Glomerular visceral epithelial cell (primary cell): ENCODE measurements around the gene GRID1.

Experiments
- DNase-seq: peaks from one replicate; pipeline ENCODE4 v3.0.0-alpha.2; 2016; ENCODE audit errors: extremely low spot score

GRID1 gene

DNA sequence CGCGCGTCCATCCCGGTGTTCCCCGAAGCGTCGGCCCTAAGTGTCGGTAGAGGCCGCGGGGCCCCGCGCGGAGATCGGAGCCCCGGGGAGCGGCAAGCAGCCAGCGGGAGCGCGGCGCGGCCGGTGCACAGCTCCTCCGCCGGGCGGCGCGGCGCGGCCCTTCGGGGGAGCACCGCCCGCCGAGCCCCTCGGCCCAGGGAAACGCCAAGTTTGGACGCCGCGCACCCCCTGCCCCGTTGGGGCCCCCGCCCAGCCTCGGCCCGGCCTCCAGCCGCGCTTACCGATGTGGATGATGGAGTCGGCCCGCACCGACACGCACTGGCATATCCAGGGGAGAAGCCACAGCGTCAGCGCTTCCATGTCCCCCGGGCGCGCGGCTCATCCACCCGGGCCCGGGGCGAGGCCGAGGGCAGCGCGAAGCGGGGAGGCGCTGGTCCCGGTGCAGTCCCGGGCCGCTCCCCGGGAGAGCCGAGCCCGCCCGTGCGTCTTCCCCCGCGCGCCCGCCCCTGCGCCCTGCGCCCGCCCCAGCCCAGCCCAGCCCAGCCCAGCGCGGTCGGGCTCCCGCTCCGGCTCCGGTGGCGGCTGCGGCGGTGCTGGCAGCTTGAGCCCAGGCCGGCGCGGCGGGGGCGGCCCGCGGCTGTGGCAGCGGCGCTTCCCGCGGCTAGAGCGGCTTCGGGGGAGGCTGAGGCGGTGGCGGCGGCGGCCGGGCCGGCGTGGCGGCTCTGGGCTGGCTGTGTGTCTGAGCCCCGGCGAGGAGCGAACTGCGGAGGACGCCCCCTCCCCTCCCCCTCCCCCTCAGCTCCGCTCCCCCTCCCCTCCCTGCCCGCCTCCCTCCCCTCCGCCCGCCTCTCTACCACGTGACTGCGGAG is at the start of gene GRID1:
GRID1 (minus strand) TSS at position 763 of the 869 bp plus-strand sequence.
- DNase-seq: no peak

DNA sequence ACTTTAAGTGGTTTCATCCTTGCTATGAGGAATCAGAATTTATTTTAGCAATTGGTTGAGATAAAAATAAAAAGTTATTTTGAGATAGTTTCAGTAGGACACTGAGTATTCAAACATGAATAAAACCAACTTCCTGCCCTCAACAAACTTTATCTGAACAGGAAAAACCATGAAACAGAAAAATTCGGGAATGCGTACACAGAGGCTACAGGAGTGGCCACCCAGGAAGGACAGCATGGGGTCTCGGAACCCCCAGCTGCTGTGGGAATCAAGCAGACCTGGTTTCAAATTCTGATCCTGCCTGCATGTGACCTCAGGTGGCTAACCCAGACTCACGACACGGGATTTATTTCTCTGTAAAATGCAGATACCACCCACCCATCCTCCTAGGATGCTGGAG is 49.0 kb upstream of the GRID1 start:
- no peak for DNase-seq

DNA sequence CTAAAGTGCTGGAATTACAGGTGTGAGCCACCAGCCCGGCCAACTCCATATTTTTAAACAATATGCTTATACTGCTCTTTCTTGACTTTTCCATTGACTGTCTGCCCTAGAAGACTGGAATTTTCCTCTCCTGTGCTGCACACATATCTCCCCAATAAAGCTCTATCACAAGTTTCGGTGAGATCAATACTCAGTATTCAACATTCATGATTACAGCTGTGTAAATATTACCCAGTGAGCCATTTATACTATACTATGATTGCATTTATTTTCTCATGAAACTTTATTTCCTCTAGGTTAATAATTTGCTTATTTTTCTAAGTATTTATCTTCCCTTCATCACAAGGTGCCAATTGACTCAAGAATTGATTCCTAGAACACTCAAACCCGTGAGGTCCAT is 48.5 kb upstream of the GRID1 start:
- no peak for DNase-seq

DNA sequence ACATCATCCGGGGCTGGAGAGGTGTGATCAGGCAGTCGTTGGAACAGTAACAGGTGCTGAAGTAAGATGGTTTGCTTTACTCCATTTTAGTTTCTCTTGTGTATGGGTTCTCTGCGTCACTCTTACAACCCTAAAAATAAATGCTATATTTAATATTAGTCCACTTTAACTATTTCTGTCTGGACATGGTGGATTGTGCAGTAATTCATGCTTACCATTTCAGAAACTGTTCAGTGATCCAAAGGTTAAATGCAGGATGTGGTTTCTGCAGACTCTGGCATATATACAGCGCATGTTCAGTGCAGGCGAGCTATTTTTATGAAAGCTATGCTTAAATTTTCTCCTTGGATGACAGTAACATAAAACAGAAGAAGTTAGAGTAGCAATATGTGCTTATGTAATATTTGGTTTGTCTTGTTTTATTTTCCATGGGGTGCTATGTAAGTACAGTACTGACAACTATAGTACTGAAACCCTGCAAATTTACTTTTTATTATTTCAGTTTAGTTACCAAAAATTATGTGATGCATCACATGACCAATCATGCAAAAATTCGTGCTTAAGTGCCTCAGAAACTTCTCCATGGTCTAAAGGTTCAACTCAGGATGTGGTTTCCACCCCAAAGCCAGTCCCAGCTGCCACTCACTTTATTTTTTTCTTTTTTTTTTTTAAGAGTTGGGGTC is 46.6 kb upstream of the GRID1 start:
- DNase-seq: peak; percentile 77

DNA sequence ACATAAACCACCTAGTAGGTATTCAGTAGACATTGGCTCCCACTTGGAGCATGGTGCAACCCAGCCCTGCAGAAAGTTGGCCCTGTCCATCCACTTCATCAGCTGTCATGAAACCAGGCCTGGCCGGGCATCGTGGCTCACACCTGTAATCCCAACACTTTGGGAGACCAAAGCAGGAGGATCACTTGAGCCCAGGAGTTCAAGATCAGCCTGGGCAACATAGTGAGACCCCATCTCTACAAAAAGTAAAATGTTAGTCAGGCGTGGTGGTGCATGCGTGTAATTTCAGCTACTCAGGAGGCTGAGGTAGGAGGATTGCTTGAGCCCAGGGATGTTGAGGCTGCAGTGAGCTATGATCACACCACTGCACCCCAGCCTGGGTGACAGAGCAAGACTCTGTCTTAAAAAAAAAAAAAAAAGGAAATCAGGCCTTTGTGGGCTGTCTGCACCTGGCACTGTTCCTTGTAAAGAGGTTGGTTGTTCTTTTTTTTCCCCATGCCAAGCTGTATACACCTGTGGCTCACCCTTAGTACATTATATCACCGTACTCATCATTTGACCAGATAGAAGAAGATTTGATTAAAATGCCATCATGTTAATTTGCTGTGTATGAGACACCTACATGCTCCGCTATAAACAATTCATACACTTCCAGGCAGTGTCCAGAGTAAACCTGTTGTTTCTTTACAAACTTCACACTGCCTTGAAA is 45.4 kb upstream of the GRID1 start:
- DNase-seq: no peak

DNA sequence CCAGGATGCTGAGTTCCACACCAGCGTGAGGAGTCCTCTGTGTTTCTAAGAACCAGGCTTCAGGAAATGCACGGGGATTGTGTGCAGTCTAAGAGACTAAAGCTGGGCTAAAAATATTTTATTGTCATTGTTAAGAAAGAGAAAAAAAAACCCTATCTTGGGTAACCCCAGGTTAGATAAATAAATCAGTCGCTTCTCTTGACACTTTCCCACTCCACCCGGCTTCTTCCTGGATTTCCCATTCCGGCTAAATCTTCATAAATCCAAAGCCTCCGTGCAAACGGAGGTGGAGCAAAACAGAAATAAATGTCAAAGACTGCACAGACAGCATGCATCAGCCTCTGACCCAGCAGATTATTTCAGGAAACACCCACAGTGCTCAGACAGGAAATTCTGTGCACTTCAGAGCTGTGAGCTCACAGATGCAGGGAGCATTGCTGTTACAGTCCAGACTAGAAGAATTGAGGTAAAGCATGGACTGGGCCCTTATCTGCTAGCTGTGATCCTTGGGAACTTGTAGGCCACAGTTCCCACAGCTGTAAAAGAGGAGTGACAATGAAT is 44.8 kb upstream of the GRID1 start:
- DNase-seq: peak; percentile 57

DNA sequence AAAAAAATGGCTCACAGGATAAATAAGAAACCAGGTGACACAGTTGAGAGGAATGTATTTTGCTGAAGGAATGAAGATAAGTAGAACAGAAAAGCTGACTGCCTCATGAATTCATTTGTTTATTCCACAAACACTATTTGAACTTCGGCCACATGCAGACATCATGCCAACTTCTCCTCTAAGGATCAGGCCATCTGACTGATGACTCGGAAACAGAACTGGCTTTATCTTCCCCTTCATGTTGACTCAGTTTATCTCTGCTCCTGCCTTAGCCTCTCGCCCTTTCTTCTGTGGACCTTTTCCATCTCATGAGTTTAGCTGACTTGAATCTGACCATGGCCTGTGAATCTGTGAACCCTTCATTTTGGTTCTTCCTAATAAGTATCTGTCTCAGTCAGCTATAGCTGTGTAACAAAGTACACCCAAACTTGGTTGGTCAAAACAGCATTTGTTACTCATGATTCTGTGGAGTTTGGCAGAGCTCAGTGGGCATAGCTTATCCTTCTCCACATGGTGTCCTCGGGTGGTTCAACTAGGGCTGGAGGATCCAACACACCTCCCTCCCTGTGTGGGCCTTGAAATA is 44.0 kb upstream of the GRID1 start:
- DNase-seq: no peak

DNA sequence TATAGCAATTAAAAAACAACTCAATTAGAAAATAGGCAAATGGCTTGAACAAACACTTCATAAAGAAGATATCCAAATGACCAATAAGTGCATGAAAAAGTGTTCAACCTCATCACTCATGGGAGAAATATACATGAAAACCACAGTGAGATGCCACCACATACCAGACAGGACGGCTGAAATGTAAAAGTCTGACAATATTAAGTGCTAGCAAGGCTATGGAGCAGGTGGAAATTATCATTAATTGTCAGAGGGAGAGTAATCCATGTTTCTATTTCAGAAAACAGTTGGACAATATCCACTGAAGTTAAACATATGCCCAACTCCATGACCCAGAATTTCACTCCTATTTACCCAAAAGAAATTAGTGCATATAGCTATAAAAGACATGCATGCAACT is 42.6 kb upstream of the GRID1 start:
- DNase-seq: no peak

DNA sequence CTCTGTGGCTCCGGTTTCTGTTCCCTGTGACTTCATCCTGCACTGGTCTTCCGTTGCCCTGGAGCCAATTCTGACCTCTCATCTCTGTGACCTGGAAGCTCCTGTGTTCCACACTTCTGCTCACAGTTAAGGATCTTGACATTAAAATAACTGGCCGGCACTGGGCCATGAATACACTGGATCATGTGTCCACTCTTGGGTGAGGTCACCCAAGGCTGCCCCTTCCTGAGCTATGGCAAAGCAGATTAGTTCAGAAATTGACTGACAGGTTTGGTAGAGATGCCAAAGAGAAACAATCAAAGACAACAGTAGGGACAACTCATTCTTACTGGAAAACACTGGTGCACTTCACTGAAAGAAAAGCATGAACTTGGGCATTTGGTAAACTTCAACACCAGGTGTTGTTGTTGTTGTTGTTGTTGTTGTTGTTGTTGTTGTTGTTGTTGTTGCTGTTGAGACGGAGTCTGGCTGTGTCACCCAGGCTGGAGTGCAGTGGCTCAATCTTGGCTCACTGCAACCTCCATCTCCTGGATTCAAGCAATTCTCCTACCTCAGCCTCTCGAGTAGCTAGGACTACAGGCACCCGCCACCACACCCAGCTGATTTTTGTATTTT is 36.7 kb upstream of the GRID1 start:
- DNase-seq: peak; percentile 71

DNA sequence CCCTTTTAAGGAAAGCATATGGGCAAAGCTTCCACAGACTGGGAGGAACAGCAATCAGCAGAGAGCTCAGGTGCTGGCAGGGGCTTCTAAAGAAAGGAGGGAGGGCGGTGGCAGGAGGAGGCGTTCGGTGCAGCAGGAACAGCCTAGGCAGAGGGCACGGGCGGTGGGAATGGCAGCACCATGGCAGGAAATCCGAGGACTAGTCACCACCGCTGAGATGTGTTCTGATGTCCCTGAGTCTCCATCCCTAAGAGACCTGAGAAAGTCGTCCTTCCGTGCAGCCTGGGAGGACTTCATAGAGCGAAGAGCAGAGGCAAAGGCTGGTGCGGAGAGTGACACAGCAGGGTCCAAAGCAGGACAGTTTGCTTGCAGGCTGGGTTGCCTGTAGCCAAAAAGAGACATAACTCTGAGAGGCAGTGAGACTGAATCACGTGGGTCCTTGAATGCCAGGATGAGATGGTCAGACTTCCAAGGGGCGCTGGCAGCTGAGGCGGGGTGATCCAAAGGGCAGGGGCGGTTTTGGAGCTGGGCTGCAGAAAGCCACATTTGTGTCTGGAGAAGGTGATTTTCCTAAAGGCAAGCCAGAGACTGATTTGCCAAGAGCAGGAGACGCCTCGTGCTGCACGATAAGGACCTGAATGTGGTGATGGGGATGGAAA is 35.8 kb upstream of the GRID1 start:
- DNase-seq: peak; percentile 45

DNA sequence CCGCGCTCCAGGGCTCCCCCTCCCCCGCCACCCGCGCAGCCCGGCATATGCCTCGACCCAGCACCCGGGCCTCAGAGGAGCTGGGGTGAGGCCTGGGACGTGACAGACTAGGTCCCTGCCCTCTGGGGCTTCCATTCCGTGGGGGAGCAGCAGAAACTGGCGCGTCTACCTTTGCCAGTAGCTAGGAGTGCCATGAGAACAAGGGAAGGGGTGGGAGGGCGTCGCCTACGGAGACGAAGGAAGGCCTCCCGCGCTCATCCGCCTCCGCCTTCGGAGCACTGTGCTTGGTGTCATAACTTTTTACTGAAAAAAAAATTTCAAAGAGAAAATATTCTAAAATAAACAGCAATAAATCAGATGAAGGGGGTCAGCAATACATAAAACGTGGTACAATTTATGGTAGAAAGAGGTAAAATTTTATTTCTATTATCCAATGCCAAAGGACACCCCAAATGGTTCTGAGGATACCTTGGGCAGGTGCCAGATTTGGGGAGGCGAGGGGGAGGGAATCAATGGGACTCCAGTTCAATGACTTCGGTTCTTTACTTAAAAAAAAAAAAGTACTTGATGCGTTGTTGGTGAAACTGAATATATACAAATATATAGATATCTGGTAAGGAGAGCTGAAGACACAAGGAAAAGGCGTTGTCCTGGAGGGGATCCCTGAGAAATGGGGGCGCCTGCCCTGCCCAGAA is 35.1 kb upstream of the GRID1 start:
- DNase-seq: no peak

DNA sequence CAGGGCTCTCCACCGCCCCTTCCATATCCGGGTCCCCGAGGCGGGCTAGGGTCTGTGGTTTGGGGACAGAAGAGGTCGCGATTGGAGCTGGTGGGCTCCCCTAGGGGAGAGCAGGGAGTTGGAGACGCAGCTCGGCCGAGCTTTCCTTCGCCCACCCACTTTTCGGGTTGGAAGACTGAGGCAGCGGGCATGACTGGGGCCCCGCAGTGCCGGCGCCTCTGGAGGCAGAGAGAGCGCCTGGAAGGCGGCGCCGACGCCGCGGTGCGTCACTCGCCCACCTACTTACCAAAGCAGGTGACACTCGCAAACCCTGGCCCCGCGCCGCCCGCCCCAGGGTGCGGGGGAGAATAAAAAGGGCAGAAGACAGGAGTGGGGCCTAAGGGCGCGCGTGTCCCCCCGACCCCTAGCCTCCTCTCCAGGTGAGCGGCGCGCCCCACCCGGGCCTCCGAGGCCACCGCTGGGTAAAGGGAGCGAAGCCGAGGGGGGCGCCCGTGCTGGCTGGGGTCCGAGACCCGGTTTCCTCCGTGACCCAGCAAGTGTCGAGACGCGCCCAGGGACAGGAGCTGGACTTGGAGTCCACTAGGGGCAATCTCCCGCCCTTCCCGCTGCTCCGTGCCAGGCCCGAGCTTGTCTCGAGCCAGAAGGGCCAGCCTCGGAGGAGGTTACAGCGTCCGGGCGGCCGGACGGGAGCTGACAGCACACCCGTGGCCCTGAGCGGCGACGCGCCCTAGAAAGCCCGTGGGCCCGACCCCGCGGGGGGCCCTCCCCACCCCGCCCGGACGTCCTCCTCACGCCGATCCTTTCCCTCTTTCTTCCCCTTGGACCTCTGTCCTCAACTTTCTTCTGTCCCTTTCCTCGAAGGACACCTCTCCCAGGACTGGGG is 34.4 kb upstream of the GRID1 start:
- DNase-seq: peak; percentile 59

DNA sequence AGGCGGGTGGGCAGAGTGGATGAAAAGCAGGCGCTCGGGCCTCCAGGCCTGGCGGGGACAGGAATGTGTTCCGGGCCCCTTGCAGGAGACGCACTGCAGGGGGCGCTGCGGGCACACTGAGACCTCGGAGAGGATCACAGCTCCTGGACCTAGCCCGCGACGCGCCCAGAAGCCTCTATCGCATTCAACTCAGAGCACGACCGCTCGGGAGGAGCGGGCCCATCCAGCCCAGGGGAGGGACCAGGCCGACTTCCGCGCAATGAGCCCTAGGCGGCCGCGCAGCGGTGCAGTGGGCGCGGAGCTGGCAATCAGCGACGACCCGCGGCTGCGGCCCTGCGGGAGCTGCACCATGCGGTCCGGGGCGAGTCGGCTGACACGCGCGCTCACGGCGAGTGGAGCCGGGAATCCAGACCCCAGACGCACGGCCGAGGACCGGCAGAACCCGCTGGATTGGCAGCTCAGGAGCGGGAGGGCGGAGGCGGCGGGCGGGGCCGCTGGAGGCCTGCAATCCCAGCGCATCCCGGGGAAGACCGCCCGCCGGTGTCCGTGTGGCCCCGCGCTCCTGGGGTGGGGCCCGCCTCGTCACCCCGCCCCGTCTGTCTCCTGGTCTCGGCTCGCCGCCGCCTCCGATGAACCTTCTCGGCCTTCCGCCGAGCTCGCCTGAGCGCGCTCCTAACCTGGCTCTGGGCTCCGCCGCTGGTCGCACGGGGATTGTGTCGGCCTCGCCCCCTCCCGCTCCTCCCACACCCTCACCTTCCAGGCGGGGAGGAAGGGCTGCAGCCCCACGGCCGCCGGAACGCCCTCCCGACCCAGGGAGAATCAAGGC is 33.5 kb upstream of the GRID1 start:
- peak; percentile 97 for DNase-seq

DNA sequence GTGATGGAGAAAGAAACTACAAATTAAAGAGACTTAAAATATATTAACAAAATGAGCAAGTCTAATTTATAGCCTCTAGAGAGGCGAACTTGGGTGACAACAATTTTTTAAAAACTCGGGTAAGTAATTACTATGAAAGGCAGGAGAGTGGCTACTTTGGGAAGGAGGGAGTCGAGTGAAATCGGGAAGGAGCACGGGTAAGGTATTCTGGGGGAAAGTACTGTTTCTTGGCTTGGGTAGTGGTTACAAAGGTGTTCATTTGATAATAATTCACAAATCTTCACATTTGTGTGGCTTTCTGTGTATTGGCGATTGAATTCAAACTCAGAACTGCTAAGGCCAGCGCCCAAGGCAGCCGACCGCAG is 32.9 kb upstream of the GRID1 start:
- DNase-seq: no peak

DNA sequence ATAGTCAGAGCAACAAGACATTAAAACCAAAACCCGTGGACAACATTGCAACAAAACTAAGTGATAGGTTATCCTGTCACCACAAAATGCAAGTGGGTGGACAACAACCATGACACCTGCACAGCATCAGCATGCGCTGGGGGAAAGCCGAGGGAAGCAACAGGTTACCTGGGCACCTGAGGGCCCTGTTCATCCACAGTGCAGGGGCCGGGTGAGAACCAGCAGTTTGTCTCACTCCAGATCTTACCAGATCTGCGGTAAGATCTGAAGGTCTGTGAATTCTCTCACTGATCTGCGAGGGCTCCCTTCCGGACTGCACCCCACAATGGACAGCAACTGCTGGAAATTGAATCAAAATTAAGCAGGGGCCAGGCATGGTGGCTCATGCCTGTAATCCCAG is 30.5 kb upstream of the GRID1 start:
- no peak for DNase-seq

DNA sequence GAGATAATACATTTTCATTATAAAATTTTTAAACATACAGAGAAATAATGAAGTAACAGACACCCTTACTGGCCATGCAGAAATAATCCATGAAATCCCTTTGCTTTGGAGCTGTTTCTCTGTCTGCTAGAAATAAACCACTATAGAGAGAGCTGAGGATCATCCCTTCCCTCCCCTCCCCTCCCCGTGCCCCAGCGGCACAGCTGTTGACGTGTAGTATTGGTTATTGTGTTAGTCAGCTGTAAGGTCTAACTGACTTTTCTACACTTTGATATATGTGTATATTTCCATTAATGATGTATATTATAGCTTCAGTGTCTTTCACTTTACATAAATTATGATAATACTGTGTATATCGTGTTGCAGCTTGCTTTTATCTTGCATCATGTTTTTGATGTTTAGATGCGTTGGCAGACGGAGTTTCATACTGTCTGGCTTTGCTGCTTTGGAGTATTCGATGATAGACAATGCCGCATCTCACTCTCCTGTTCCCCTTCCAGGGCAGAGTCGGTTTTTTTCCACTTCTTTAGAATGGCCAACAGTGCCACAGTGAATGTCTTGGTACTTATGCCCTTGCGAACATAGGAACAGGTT is 27.4 kb upstream of the GRID1 start:
- DNase-seq: no peak

DNA sequence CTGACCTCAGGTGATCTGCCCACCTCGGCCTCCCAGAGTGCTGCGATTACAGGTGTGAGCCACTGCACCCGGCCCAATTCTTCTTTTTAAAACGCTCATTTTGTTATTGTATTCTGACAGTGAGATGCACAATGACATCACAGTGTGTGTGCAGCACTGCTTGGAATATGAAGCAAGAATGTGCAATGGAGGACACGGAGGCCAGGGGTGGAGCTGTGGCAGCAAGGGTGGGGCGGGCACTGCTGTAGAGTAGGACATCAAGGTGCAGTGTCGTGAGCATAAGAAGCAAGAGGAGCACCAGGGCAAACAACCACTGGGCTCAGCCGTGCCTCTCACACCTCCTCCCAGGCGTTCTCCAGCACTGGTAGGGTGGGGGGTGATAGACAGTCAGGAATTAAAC is 26.8 kb upstream of the GRID1 start:
- DNase-seq: no peak

DNA sequence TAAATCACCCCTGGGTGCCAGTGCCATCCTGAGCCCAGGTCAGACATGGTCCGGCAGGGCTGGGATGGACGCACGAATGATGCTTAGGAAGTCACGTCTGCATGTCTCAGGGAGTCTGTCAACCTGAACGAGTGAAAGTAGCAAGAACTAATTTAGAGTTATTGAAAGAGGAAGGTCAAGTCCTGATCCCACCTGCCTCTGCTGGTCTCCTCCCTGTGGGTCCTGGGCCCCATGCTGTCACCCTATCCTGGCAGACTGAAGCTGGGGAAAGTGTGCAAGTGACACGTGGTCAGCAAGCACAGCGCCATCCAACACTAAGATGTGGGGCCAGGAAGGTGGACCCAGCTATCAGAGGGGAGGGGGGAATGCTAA is 26.1 kb upstream of the GRID1 start:
- no peak for DNase-seq
